Esophagus muscularis mucosa (tissue), 4 donors: ENCODE results near the gene SYT9. TPM values are rescaled to one million over a fixed set of nuclear protein-coding genes. Genes with fewer than 3 reads are reported as not detected.

Experiments used
- DNase-seq: peaks from one replicate; pipeline ENCODE4 v3.0.0-alpha.2; 2017; ENCODE audit errors: extremely low spot score
- H3K27ac ChIP-seq, 4 donors: fragments of 200-600 bp; sonication (generic); replicated peaks in 1 of 4; 1 replicate in 3 of 4; 2 replicates in 1 of 4; pipeline ENCODE4 v1.5.1; 2016 to 2019; ENCODE audit warnings: mild to moderate bottlenecking in 1 of 4
- H3K27me3 ChIP-seq, 4 donors: fragments of 200-600 bp; sonication (generic); one replicate each; pipeline versions ENCODE4 v1.5.1 to v1.6.0; 2016 to 2019
- H3K36me3 ChIP-seq, 4 donors: fragments of 200-600 bp; sonication (generic); one replicate each; pipeline ENCODE4 v1.5.1; 2016 to 2019
- H3K4me1 ChIP-seq, 4 donors: fragments of 200-600 bp; sonication (generic); one replicate each; pipeline ENCODE4 v1.5.1; 2016 to 2019
- H3K4me3 ChIP-seq, 4 donors: fragments of 200-600 bp; sonication (generic); 1 replicate in 2 of 4; 2 replicates in 2 of 4; pipeline ENCODE4 v1.5.1; 2016 to 2019; ENCODE audit warnings: mild to moderate bottlenecking in 4 of 4, moderate library complexity in 1 of 4
- H3K9me3 ChIP-seq, 4 donors: fragments of 200-600 bp; sonication (generic); 1 replicate in 3 of 4; 2 replicates in 1 of 4; pipeline ENCODE4 v1.5.1; 2016 to 2019
- EP300 ChIP-seq: sonication (generic); formaldehyde crosslinking; IDR thresholded peaks from one replicate; pipeline ENCODE4 v1.6.1; 2017; ENCODE audit warnings: antibody characterized with exemption
- POLR2A ChIP-seq: fragments of 450-650 bp; IDR thresholded peaks from one replicate; pipeline ENCODE4 v1.6.1; 2017; ENCODE audit warnings: antibody characterized with exemption, moderate library complexity, mild to moderate bottlenecking, low read depth
- POLR2AphosphoS5 ChIP-seq, 2 donors: sonication (generic); formaldehyde crosslinking; IDR thresholded peaks; one replicate each; pipeline ENCODE4 v1.6.1; 2017; ENCODE audit warnings: antibody characterized with exemption in 2 of 2
- WGBS: methylation state at CpG from one replicate; pipeline ENCODE4 v1.1.5; 2018; 5-methylcytosine and 5-hydroxymethylcytosine counted together
- intact Hi-C: fragments of 100-400 bp; cut with DNase I; formaldehyde crosslinking; loops from one replicate; pipeline ENCODE4 v1.15.1; 2023
- total RNA-seq, 4 donors: library from RNA; depleted of rRNA; stranded (reverse); fragments of >200 nt; gene quantifications; one replicate each; pipeline versions ENCODE4 v1.1.0 to v1.2.1, GENCODE V29; 2016
- TF ChIP-seq, protein P1 (sequence below), 3 experiments: fragments of 200-600 bp in 2 of 3; fragments of 450-650 bp in 1 of 3; sonication (generic) in 2 of 3; IDR thresholded peaks; one replicate each; pipeline ENCODE4 v1.5.1; 2017 to 2019; ENCODE audit warnings: antibody characterized with exemption in 3 of 3, mild to moderate bottlenecking in 2 of 3, moderate library complexity in 1 of 3

SYT9 gene
- total RNA-seq, 4 donors from 2014 or later = 0.13 to 0.33 (median 0.29) TPM; not detected in 1

DNA sequence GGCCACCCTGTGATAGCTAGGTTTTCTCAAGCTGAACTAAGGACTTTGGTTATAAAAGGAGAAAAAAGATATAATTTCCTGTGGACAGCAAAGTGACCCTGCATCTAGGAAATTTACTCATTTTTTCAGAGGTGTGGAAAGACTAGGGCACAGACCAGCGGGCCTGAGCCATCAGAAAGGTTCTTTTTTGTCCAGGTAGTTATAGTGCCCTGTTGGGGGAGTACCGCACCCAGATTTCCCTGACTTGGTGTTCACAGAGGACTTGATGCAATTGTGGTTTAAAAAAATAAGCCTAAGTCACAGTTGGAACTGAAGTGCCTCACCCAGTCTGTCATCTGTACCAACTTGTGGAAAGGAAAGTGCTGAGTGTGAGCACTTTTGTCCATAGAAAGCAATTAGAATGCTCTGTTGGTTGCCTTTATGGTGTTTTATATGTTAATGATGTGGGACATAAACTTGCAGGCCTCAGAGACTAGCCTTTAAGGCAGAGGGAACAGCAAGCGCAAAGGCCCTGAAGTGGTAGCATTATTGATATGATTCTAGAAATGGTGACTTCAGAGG is 3.1 kb downstream of the SYT9 start:
- peaks cover 0 to 57% (median 14%) of the 10 kb centered on the region in 4 donors for H3K27me3 ChIP-seq
- no peaks in the 10 kb centered on the region for H3K36me3 ChIP-seq
- no peak for TF ChIP-seq POLR2A
- no peak for TF ChIP-seq POLR2AphosphoS5 (IDR thresholded peaks at IDR 0.05)
- TF ChIP-seq EP300 = no peak
- TF ChIP-seq, protein P1, sequence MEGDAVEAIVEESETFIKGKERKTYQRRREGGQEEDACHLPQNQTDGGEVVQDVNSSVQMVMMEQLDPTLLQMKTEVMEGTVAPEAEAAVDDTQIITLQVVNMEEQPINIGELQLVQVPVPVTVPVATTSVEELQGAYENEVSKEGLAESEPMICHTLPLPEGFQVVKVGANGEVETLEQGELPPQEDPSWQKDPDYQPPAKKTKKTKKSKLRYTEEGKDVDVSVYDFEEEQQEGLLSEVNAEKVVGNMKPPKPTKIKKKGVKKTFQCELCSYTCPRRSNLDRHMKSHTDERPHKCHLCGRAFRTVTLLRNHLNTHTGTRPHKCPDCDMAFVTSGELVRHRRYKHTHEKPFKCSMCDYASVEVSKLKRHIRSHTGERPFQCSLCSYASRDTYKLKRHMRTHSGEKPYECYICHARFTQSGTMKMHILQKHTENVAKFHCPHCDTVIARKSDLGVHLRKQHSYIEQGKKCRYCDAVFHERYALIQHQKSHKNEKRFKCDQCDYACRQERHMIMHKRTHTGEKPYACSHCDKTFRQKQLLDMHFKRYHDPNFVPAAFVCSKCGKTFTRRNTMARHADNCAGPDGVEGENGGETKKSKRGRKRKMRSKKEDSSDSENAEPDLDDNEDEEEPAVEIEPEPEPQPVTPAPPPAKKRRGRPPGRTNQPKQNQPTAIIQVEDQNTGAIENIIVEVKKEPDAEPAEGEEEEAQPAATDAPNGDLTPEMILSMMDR (IDR thresholded peaks at IDR 0.05) = no peak
- no peaks in the 10 kb centered on the region for H3K9me3 ChIP-seq
- peaks cover 9 to 19% (median 17%) of the 10 kb centered on the region in 4 donors for H3K4me1 ChIP-seq
- intact Hi-C loops = no loop called here
- H3K27ac ChIP-seq = no peak overlapping the region
- 94% methylated on average over 3 of the region's 3 CpGs for WGBS
- H3K4me3 ChIP-seq = no peak overlapping the region
- DNase-seq = no peak

DNA sequence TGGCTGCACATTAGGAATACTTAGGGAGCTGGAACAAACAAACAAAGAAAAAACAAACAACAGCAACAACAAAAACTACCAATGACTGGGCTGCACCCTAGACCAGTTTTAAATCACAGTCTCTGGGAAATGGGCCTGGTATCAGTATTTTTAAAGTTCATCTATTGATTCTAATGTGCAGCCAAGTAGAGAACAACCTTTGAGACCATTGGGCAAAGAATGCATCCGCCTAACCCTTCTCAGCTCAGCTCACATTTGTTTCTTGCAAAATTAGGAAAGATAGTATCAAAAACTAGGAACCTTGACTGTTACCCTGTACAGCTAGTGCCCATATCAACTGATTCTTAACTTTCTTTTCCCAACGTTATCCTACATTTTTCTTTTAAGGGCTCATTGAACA is 5.2 kb downstream of the SYT9 start:
- TF ChIP-seq POLR2A = no peak
- TF ChIP-seq EP300 = no peak
- TF ChIP-seq POLR2AphosphoS5 (IDR thresholded peaks at IDR 0.05) = no peak
- TF ChIP-seq, protein P1 (IDR thresholded peaks at IDR 0.05) = no peak
- Histone ChIP-seq H3K36me3 (no peaks in the 10 kb centered on the region), H3K9me3 (no peaks in the 10 kb centered on the region), H3K27ac (no peak overlapping the region), H3K4me1 (peaks cover 9 to 12% (median 10%) of the 10 kb centered on the region in 4 donors), H3K27me3 (peaks cover 0 to 43% (median 11%) of the 10 kb centered on the region in 4 donors), H3K4me3 (no peak overlapping the region)
- DNase-seq = no peak
- intact Hi-C loops = no loop called here
- 53% methylated on average over 2 of the region's 2 CpGs for WGBS

DNA sequence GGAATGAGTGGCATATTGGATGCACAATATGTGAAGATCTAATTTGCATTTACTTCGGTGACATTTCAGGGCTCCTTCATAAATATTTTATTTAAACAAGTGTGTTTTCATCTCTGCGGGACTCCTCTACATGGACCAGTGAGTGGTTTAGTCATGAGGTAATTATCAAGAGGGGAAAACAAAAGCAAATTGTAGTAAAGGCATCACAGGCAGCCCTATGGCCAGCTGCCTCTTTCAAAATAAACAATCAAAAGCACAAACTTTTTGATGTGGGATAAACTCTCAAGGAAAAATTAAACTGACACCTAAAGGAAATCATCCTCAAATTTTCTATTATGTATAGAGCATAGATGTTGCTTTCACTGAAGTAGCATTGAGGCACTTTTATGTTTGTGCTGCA is 6.0 kb downstream of the SYT9 start:
- no peaks in the 10 kb centered on the region for H3K9me3 ChIP-seq
- H3K36me3 ChIP-seq = no peaks in the 10 kb centered on the region
- no peak for DNase-seq
- H3K4me1 ChIP-seq = peaks cover 2 to 4% (median 2%) of the 10 kb centered on the region in 4 donors
- 61% methylated on average over 2 of the region's 2 CpGs for WGBS
- peaks cover 0 to 35% (median 4%) of the 10 kb centered on the region in 4 donors for H3K27me3 ChIP-seq
- no peak overlapping the region for H3K4me3 ChIP-seq
- TF ChIP-seq POLR2AphosphoS5 (IDR thresholded peaks at IDR 0.05) (no peak), POLR2A (no peak), EP300 (no peak)
- TF ChIP-seq, protein P1 (IDR thresholded peaks at IDR 0.05) = no peak
- H3K27ac ChIP-seq = no peak overlapping the region
- intact Hi-C loops = no loop called here

DNA sequence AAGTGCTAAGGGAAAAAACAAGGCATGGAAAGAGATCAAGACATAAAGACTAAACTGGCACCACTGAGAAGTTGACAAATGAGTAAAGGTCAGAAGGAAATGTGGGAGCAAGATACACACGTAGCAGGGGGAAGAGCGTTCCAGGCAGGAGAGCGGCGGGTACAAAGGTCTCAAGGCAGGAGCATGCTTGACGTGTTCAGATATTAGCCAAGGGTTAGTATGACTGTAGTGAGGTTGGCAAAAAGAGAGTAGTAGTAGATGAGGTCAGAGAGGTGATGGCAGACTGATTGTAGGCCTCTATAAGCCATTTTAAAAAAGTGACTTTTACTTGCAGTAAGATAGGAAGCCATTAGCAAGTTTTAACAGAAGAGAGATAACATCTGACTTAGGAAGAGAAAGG is 9.9 kb downstream of the SYT9 start:
- intact Hi-C loops = no loop called here

More for the DNA sequence above, 9.9 kb downstream of the SYT9 start:
- H3K4me1 ChIP-seq = no peaks in the 10 kb centered on the region
- H3K27me3 ChIP-seq = peaks cover 0 to 6% (median 0%) of the 10 kb centered on the region in 4 donors
- no peak for DNase-seq
- no peaks in the 10 kb centered on the region for H3K9me3 ChIP-seq
- no peak overlapping the region for H3K4me3 ChIP-seq
- no peaks in the 10 kb centered on the region for H3K36me3 ChIP-seq
- TF ChIP-seq, protein P1 (IDR thresholded peaks at IDR 0.05) = no peak
- H3K27ac ChIP-seq = no peak overlapping the region
- WGBS = 76% methylated on average over 5 of the region's 5 CpGs
